ENCODE results near the gene PYM1. TPM values are rescaled to one million over a fixed set of nuclear protein-coding genes. Genes with fewer than 3 reads are reported as not detected.

PYM1 gene
- total RNA-seq = 14.4 TPM

GRCh38 chr12:55927588-55928502, at the start of gene PYM1:
Gene PYM1, minus strand, starts transcription at chr12:55927894. Its CDS starts 133 bp downstream, at chr12:55927761.

DNA sequence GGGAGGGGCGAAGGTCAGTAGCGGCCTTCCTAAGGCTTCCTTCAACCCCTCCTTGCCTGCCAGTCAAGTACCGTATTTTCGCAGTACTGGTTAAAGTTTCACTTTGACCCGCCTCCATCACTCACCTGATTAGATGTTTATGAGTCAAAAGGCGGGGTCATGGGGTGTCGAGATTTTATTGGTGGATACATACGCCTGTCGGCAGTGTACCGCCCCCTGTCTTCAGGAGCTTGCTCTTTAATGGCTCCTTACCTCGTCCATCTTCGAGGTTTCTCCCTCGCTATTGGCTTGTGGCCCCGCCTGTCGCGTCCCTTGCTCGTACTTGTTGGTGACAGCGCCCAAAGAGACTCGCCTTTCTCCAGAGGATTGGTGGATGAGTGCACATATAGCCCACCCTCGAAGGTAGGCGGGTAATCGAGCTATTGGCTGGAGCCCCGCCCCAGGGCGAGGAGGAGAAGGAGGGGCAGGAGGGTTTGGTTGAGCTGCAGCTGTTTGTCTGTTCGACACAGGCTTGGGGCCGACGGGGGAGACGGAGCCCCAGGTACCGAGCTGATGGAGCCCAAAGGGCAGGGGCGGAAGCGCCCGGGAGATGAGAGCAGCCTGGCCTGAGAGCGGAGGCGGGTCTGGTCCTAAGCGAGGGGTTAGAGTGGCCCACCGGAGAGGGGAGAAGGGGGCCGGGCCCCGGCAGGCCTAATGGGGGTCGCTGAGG, 46.1 kb upstream of the PYM1 start, which contains the start of gene RAB5B:
Gene RAB5B (plus strand): TSS at position 480 of the 709 bp plus-strand sequence. CDS start 12,883 bp downstream, outside the sequence.

DNA sequence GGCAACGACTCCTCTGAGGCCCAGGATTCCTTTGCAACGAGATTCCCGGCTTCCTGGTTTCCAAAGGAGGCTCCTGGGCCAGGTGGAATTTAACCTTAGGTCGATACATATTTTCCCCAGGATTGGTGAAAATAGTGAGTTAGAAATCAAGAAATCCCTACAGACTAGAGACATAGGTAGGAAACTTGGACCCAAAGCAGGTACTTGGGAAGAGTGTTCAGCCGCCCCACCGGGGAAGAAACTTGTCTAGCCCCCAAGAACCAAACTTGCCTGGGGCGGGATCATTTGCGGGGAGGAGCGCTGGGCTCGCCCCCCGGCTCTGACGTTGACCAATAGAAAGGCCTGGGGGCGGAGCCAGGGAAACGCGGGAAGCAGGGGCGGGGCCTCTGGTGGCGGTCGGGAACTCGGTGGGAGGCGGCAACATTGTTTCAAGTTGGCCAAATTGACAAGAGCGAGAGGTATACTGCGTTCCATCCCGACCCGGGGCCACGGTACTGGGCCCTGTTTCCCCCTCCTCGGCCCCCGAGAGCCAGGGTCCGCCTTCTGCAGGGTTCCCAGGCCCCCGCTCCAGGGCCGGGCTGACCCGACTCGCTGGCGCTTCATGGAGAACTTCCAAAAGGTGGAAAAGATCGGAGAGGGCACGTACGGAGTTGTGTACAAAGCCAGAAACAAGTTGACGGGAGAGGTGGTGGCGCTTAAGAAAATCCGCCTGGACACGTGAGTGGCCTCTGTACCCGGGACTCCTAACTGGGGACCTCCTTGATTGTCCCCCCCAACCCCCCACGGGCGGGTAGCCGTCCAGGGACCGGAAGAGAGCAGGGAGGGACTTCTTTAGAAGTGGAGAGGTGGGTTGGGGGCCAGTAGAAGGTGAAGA, 39.0 kb upstream of the PYM1 start, which contains the start of gene CDK2:
Gene CDK2 (plus strand): TSS at position 423 of the 874 bp plus-strand sequence. CDS start 179 bp downstream, at position 602.

GRCh38 chr12:55965941-55966407, 38.3 kb upstream of the PYM1 start, which contains the start of gene PMEL:
Gene PMEL, minus strand, starts transcription at chr12:55966042. Its CDS starts 31 bp downstream, at chr12:55966011.

GRCh38 chr12:55930771-55931316, 3.1 kb upstream of the PYM1 start, which contains the start of gene DGKA:
Gene DGKA, plus strand, starts transcription at chr12:55931162. Its CDS starts 5,342 bp downstream, at chr12:55936504.

Other genes with a start within 250 kb of the PYM1 start
- 11.6 TPM for gene ITGA7, start 220.0 kb downstream of the PYM1 start, total RNA-seq
- gene BLOC1S1, start 211.8 kb downstream of the PYM1 start, total RNA-seq = 22.8 TPM
- 9.1 TPM for gene RDH5, start 207.5 kb downstream of the PYM1 start, total RNA-seq
- 119 TPM for gene CD63, start 198.9 kb downstream of the PYM1 start, total RNA-seq
- 11.0 TPM for gene GDF11, start 184.8 kb downstream of the PYM1 start, total RNA-seq
- 84.2 TPM for gene SARNP, start 110.2 kb downstream of the PYM1 start, total RNA-seq
- 5.9 TPM for gene ORMDL2, start 109.9 kb downstream of the PYM1 start, total RNA-seq
- gene DNAJC14, start 98.3 kb downstream of the PYM1 start, total RNA-seq = 31.9 TPM
- gene MMP19, start 85.0 kb downstream of the PYM1 start, total RNA-seq = not detected
- 13.5 TPM for gene DGKA, start 3.3 kb upstream of the PYM1 start, total RNA-seq
- not detected for gene PMEL, start 38.1 kb upstream of the PYM1 start, total RNA-seq
- 10.6 TPM for gene CDK2, start 38.9 kb upstream of the PYM1 start, total RNA-seq
- 62.0 TPM for gene RAB5B, start 46.2 kb upstream of the PYM1 start, total RNA-seq
- 11.9 TPM for gene SUOX, start 69.4 kb upstream of the PYM1 start, total RNA-seq
- 8.5 TPM for gene IKZF4, start 93.1 kb upstream of the PYM1 start, total RNA-seq
- gene RPS26, start 114.0 kb upstream of the PYM1 start, total RNA-seq = 22.8 TPM
- 3.4 TPM for gene ERBB3, start 152.3 kb upstream of the PYM1 start, total RNA-seq
- 91.7 TPM for gene PA2G4, start 176.7 kb upstream of the PYM1 start, total RNA-seq
- 1,201 TPM for gene RPL41, start 188.7 kb upstream of the PYM1 start, total RNA-seq
- gene ZC3H10, start 190.4 kb upstream of the PYM1 start, total RNA-seq = 12.8 TPM
- 24.4 TPM for gene ESYT1, start 200.4 kb upstream of the PYM1 start, total RNA-seq
- 91.1 TPM for gene MYL6B, start 224.7 kb upstream of the PYM1 start, total RNA-seq
- gene MYL6, start 230.5 kb upstream of the PYM1 start, total RNA-seq = 311 TPM

All from parietal lobe (tissue), 1 donor.